Stimulated activated CD8-positive, alpha-beta memory T cell treated with anti-CD3 and anti-CD28 coated beads, Interleukin-7, amount 100 ng/mL, for 48 hours (primary cell): Measurements from ENCODE around the gene LRIG1.

Experiments used
- DNase-seq, 2 donors: peaks; one replicate each; pipeline ENCODE4 v3.0.0-alpha.2; 2020; ENCODE audit warnings: low read depth in 1 of 2; ENCODE audit errors: extremely low read depth in 1 of 2

Gene LRIG1, protein sequence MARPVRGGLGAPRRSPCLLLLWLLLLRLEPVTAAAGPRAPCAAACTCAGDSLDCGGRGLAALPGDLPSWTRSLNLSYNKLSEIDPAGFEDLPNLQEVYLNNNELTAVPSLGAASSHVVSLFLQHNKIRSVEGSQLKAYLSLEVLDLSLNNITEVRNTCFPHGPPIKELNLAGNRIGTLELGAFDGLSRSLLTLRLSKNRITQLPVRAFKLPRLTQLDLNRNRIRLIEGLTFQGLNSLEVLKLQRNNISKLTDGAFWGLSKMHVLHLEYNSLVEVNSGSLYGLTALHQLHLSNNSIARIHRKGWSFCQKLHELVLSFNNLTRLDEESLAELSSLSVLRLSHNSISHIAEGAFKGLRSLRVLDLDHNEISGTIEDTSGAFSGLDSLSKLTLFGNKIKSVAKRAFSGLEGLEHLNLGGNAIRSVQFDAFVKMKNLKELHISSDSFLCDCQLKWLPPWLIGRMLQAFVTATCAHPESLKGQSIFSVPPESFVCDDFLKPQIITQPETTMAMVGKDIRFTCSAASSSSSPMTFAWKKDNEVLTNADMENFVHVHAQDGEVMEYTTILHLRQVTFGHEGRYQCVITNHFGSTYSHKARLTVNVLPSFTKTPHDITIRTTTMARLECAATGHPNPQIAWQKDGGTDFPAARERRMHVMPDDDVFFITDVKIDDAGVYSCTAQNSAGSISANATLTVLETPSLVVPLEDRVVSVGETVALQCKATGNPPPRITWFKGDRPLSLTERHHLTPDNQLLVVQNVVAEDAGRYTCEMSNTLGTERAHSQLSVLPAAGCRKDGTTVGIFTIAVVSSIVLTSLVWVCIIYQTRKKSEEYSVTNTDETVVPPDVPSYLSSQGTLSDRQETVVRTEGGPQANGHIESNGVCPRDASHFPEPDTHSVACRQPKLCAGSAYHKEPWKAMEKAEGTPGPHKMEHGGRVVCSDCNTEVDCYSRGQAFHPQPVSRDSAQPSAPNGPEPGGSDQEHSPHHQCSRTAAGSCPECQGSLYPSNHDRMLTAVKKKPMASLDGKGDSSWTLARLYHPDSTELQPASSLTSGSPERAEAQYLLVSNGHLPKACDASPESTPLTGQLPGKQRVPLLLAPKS

DNA sequence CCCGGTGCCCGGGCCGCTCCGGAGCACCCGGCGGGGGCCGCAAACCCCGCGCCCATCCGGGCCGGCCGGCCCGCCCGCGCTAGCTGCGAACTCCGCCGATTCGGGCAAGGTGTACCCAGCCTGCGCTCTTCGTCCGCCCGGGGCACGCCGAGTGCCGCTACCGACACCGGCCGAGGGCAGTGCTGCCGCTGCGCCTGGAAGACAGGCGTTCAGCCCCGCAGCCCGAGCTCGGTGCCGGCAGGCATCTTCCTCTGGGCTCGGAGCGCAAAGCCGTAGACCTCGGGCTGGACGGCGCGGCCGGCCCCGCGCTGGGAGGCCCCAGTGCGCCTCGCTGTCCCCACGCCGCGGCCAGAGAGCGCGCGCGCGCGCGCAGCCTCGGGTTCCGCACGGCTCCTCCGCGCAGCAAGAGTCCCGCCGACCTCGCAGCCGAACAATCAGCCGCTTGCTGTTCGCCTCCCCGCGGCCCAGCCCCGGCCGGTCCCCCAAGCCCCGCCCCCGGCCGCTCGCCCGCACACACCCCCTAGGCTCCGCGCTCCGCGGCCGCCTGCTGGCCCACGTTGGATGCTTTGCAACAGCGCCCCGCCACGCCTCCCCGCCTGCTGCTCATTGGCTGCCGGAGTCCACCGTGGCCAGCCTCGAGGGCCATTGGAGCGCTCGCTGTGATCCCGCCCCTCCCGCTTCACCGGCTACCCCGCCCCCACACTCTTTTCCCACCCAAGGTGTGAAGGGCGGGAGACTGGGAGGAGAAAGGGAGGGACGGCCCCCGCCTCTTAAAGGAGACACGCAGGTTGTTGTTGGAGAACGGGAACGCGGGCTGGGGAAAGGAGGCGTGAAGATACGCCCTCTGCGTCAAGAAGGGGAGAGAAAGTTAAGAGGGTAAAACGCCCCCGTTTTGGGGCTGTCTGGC lies at the start of gene LRIG1:
LRIG1 (minus strand) TSS at position 447 of the 907 bp plus-strand sequence. CDS start 615 bp downstream, outside the sequence.
- peak; percentile 98 to 99 for DNase-seq

DNA sequence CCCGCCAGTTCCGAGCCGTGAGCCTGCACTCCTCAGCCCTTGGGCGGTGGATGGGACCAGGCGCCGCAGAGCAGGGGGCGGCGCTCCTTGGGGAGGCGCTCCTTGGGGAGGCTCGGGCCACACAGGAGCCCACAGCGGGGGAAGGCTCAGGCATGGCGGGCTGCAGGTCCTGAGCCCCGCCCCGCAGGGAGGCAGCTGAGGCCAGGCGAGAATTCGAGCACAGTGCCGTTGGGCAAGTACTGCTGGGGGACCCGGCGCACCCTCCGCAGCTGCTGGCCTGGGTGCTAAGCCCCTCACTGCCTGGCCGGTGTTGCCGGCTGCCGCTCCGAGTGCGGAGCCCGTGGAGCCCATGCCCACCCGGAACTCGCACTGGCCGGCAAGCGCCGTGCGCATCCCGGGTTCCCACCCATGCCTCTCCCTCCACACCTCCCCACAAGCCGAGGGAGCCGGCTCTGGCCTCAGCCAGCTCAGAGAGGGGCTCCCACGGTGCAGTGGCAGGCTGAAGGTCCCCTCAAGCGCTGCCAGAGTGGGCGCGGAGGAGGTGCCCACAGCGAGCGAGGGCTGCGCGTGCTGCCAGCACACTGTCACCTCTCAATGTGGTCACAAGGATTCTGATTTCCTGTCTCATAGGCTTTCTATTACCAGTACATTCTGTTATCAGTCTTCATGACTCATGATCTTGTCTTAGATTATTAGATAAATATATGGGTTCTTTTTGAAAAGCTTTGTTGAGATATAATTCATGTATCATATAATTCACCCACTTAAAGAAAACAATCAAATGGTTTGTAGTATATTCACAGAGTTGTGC lies 44.0 kb upstream of the LRIG1 start:
- DNase-seq = no peak

DNA sequence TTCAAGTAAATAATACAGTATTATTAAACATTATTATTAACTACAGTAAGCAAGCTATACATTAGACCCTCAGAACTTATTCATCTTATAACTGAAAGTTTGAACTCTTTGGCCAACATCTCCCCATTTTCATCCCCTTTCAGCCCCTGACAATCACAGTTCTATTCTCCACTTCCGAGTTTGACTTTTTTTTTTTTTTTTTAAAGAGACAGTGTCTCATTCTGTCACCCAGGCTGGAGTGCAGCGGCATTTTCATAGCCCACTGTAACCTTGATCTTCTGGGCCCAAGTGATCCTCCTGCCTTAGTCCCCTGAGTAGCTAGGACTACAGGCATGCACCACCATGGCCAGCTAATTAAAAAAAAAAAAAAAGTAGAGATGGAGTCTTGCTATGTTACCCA lies 41.3 kb upstream of the LRIG1 start:
- DNase-seq = no peak

DNA sequence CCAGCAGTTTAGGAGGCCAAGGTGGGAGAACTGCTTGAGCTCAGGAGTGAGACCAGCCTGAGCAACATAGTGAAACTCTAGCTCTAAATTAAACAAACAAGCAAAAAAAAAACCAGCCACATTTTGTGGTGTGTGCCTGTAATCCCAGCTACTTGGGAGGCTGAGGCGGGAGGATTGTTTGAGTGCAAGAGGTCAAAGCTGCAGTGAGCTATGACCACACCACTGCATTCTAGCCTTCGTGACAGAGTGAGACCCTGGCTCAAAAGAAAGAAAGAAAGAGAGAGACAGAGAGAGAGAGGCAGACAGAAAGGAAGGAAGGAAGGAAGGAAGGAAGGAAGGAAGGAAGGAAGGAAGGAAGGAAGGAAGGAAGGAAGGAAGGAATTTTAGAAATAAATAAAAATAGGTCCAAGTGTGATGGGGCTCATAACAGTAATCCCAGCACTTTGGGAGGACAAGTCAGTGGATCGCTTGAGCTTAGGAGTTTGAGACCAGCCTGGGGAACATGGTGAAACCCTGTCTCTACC lies 38.7 kb upstream of the LRIG1 start:
- no peak for DNase-seq

DNA sequence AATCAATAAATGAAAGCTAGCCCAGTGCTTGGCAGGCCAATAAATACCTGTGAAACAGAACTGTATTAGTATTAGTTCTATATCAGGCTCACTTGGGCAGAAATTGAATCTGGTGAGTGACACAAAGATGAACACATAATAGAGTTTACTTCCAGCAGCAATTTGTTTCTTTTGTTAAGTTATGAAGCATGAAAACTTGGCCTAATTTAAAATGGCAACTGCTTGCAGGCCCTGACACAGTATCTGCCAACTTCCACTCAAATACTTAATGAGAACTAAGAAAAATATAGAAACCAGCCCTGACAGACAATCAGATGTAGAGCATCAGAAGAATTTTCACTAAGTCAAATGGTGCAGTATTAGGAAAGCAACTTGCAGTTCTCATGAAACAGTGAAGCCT lies 37.6 kb upstream of the LRIG1 start:
- no peak for DNase-seq

DNA sequence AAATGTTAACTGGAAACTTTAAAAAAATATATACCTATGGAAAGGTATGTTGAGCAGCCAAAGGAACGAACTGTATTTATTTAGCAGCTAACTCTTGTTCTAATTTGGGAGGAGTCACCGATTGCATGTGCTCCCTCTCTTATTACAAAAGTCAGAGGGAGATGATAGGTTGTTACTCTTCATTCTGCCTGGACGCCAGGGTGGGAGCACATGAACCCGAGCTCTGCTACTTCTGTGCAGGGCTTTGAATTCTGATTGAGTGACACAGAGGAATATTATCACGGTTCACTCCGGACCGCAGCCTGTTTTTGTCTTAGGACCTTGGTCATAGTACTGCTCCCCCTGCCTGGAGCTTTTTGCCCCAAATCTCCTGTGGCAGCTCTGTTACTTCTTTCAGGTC lies 36.9 kb upstream of the LRIG1 start:
- DNase-seq = no peak

DNA sequence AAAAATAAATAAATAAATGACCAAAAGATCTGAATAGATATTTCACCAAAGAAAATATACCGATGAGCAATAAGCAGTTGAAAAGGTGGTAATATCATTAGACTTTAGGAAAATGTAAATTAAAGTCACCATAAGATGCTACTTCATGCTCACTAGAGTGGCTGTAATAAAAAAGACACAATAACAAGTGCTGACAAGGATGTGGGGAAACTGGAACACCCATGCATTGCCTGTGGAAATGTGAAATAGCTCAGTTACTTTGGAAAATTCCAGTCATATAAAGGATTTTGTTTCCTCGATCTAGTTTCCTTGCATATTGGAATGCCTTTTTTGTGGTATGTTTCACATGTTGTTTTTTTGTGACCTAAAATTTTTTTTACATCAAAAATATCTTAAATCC lies 36.0 kb upstream of the LRIG1 start:
- DNase-seq = no peak

DNA sequence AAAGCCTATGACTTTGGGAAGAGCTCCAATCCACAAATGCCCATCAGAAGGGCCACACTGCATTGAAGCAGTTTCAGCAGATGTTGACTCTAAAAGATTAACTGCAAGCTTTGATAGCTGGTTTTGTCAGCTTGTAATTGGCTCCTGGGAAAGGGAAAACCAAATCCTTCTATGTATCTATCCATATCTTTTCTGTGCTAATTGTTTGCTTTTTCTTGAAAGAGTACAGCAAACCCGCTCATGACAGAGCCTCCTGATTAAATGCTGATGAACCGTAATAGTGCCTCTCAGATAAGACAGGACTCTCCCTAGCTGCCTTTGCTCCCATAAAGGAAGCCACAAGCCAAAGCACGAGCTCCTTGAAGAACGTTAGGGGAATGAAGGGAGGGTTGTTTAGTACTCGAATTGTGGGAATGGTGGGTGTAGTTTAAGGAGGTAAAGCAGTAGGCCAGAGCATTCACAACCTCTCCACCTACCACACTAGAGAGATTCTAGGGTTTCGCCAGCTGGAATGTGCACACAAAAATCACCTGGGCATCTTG lies 33.6 kb upstream of the LRIG1 start:
- DNase-seq = no peak

DNA sequence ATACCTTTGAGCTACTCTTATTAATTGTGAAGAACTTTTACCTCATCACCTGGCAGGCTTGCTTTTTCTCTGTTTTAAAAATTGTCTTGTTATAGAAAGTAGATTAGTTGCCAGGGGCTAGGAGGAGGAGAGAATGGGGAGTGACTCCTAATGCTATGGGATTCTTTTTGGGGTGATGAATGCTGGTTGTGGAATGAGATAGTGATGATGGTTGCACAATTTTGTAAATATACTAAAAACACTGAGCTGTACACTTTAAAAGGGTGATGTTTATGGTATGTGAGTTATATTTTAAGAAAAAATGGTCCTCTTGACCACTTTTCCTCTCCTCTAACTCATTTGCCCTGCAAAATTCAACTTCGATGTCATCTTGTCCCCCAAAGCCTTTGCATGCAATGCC lies 31.8 kb upstream of the LRIG1 start:
- DNase-seq = no peak

DNA sequence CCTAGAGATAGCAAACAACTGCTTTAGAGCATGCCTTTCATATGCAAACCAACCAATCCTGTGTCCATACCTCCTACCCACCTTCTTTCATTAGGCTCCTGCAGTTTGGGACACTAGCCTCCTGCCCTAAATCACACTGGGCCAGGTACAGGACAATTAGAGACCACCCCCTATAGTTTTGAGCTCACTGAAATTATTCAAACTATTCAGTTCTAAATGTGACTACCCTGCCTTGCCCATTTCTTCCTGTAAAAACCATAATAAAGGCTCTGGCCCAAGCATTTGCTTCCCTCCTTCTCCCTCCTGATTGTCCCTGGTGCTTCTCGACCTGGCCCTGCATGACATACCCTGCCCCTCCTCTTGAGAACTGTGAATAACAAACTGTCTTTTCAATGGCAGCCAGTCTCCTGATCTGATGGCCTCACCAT lies 31.4 kb upstream of the LRIG1 start:
- no peak for DNase-seq

DNA sequence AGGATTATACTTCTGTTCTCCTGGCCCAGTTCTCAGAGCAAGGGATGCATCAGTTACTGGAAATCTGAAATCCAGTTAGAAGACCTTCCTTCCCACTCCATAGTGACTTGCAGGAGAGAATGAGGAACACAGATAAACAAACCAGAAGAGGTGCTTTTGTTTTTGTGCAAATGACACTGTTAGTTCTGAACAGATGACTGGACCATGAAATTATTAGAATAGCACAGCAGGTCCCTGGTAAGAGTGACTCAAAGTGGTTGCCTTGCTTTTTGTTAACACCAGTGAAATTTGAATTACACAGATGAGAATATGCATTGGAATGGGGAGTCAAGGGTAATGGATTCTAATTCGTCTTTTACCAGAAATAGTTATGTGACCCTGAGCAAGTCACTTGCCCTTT lies 30.4 kb upstream of the LRIG1 start:
- no peak for DNase-seq

DNA sequence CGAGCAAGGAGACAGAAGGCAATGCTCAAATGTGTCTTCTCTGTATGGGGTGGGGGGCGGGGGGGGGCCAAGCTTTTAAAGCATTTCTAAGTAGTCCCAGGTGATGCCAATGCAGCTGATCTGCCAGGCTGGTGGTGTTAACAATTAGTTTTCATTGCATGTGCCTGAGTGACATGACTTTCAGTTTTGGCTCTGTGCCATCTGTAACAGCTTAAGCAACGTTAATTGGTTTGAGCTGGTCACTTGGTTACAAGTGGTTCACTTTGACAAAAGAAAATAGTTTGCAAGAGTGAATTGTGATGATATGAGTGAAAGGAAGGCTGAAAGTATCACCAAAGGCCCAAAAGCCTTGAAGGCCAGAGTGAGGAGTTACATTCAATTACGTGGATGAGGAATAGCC lies 26.4 kb upstream of the LRIG1 start:
- DNase-seq = no peak

DNA sequence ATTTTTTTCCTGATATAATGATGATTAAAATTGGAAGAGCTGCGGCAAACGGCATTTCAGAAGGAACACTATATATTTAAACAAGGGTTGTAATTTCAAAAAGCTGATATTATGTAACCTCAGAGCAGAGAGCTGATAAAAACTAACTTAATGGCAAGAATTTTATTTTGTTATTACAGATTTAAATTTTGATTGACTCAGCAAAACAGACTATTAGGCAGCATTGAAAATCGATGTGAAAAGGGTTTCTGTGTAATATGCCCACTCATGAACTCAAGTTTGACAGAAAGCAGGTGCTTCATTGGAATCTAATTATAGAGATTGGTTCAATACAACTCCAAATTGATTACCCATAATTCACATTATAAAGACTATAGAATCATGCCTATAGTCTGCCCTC lies 24.9 kb upstream of the LRIG1 start:
- DNase-seq = no peak

DNA sequence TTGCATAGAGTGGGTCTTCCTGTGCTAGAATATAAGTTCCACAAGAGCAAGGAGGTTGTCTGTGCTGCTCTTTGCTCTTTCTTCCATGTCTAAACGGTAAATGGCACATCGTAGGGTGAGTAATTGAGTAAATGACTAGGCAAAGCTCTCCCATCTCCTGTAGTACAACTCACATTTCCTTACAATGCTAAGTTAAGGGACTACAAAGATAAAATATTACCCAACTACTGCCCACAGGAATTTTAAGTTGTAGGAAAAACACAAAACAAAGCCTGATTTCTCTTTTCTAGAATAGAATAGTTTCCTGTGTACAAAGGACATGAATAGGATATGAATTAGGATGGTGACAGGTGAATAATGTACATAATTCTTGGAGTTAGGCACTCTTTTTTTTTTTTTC lies 19.9 kb upstream of the LRIG1 start:
- no peak for DNase-seq

DNA sequence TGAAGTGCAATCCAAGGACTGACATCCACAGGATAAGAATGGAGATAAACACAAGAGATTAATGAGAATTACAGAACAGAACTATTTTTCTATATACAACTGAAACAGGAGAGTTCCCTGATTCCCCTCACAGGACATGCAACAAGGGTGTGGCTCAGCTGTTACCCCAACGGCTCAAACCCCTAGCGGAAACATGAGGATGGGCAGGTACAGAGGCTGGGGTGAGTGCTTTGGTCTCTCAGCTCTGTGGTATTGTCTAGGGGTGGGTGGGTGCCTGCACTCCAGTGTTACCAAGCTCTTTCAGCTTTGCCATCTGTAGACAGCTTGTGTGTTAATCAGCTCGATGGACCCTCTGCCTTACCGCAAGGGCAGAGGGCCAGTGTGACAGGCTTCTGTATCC lies 17.8 kb upstream of the LRIG1 start:
- no peak for DNase-seq

DNA sequence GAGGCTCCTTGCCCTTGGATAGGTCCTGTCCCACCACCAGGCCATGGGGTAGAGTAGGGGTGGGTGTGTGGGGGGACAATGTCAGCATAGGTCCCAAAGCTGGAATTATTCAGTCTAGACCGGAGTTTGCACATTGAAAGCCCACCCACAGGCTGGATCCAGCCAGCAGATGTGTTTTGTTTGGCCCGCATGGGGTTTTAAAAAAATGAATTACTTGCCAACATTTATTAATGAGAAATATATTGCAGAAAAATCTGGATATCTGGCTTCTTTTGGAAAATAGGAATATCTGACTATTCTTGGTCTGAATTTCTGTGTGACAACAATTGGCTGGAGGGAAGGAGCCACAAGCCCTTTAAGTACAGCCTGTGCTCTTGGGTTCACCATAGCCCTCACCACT lies 17.3 kb upstream of the LRIG1 start:
- DNase-seq = no peak

DNA sequence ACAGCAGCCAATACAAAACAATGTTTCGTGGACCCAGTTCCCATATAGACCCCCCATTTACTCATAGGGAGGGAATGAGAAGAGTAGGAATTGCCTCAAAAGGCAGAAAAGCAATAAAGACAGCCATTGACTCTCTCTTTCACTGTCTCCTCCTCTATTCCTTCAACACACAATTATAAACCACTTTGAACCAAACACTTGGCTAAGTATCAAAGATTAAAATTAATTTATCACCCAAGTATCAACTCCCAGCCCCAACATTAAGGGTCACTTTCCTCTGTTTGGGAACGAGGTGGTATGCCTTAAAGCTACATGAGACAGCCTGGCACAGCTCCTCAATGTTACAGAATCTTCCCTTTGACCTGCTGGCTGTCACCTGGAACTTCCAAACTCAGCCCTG lies 16.4 kb upstream of the LRIG1 start:
- DNase-seq = no peak

DNA sequence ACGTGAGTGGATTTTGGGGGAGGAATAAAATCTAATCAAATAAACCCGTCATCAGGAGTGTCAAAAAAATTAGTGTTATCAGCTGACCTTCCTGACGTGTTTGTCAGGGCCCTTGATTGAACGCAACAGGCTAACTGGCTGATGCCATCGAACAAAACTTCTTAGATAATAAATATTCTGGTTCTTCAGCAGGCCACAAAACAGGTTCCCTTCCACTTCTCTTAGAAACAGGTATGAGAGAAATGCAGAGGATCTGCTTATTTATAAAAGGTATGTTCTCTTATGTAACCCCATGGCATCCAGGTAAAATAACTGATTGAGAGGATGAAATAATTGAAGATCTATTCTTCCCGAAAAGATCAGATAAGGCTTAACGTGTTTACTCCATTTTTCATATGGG lies 7.6 kb upstream of the LRIG1 start:
- DNase-seq = no peak
